NK-92 (cell line): ENCODE results near the gene TIMP4.

Experiments
- DNase-seq: peaks from one replicate; lab custom pipeline; 2025; ENCODE audit not compliant: unreplicated experiment; lab: John Stamatoyannopoulos, UW

Gene TIMP4

GRCh38 chr3:12158387-12159226 is at the start of gene TIMP4:
Gene TIMP4, minus strand, starts transcription at chr3:12158912. Its CDS starts 72 bp downstream, at chr3:12158840.
- DNase-seq, result no peak

GRCh38 chr3:12205171-12205570 is 46.5 kb upstream of the TIMP4 start:
- no peak for DNase-seq

- DNase-seq, result no peak
Observed at GRCh38 chr3:12201813-12202212, 43.1 kb upstream of the TIMP4 start.

GRCh38 chr3:12198301-12198700 is 39.6 kb upstream of the TIMP4 start:
- DNase-seq, result no peak

- DNase-seq, result no peak
Observed at GRCh38 chr3:12197475-12197874, 38.8 kb upstream of the TIMP4 start.

GRCh38 chr3:12196684-12197083 is 38.0 kb upstream of the TIMP4 start:
- DNase-seq, result no peak

- DNase-seq, result no peak
Observed at GRCh38 chr3:12195231-12195630, 36.5 kb upstream of the TIMP4 start.

- no peak for DNase-seq
Observed at GRCh38 chr3:12194669-12195161, 36.0 kb upstream of the TIMP4 start.

- DNase-seq, result no peak
Observed at GRCh38 chr3:12194209-12194608, 35.5 kb upstream of the TIMP4 start.

- DNase-seq, result no peak
Observed at GRCh38 chr3:12193485-12194165, 34.9 kb upstream of the TIMP4 start.

- DNase-seq, result no peak
Observed at GRCh38 chr3:12192655-12193484, 34.2 kb upstream of the TIMP4 start.

GRCh38 chr3:12192173-12192572 is 33.5 kb upstream of the TIMP4 start:
- DNase-seq, result no peak

GRCh38 chr3:12191559-12191958 is 32.8 kb upstream of the TIMP4 start:
- DNase-seq, result no peak

- DNase-seq, result no peak
Observed at GRCh38 chr3:12190832-12191231, 32.1 kb upstream of the TIMP4 start.

- DNase-seq, result no peak
Observed at GRCh38 chr3:12190221-12190807, 31.6 kb upstream of the TIMP4 start.

GRCh38 chr3:12188681-12189287 is 30.1 kb upstream of the TIMP4 start:
- DNase-seq, result no peak

- no peak for DNase-seq
Observed at GRCh38 chr3:12188328-12188648, 29.6 kb upstream of the TIMP4 start.

GRCh38 chr3:12187448-12188327 is 29.0 kb upstream of the TIMP4 start:
- DNase-seq, result no peak

- DNase-seq, result no peak
Observed at GRCh38 chr3:12186515-12187286, 28.0 kb upstream of the TIMP4 start.
